Spleen (tissue), 7 donors: ENCODE results near the gene MYO5A.

ENCODE experiments used
- POLR2A ChIP-seq, 3 donors: fragments of 450-650 bp; IDR thresholded peaks; one replicate each; pipeline ENCODE4 v1.5.1; 2017; ENCODE audit warnings: antibody characterized with exemption in 3 of 3, mild to moderate bottlenecking in 1 of 3
- POLR2AphosphoS5 ChIP-seq, 3 donors: sonication (generic); formaldehyde crosslinking; IDR thresholded peaks; one replicate each; pipeline ENCODE4 v1.5.1; 2017; ENCODE audit warnings: antibody characterized with exemption in 3 of 3
- TF ChIP-seq, protein P1 (sequence below), 11 experiments: fragments of 200-600 bp in 7 of 11; fragments of 450-650 bp in 4 of 11; sonication (generic) in 4 of 11; IDR thresholded peaks in 8 of 11; conservative IDR thresholded peaks in 3 of 11; 1 replicate in 7 of 11; 2 replicates in 4 of 11; pipeline versions ENCODE4 v1.4.0 to v1.8.0; 2016 to 2021; ENCODE audit warnings: antibody characterized with exemption in 11 of 11, inconsistent platforms in 4 of 11, mild to moderate bottlenecking in 1 of 11
- donor health status: DM: no; HTN: no; CAD: no; lungs with moderate emphysema.
- donor health status: DM: no; HTN: no; CAD: no.
- donor health status: DM: no; HTN: no; CAD: no.

DNA sequence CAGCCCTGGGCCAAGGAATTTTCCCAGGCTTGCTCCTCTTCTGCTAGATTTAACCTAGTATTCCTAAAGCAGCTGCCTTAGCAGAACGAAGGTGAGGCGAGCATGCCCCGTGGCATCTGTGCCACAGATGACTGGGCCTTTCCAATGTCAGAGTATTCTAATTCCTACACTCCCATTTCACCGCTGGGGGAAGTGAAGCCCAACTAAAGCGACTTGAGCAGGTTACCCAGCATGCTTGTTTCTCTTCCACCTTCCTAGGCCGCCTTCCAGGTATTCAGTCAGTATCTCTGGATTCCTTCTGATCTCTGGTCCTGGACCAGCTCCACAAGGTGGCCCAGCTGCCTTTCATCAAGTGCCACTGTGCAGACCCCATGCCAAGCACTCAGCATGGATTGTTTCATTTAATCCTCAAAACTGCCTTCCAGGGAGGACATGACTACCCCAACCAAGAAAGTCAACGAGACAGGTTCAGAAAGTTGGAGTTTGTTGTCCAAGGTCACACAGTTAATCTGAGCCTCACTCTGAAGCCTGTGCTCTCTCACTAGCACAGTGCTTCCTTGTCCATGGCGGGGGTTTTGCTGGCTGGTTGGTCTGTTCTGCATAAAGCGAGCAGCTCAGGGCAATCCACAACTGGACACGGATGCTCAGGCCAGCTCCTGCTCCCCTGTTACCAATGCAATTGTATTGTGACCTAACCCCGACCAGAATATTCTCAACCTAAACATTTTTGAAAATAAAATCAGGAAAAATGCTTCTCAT lies 248.2 kb downstream of the MYO5A start:
- TF ChIP-seq, protein P1, sequence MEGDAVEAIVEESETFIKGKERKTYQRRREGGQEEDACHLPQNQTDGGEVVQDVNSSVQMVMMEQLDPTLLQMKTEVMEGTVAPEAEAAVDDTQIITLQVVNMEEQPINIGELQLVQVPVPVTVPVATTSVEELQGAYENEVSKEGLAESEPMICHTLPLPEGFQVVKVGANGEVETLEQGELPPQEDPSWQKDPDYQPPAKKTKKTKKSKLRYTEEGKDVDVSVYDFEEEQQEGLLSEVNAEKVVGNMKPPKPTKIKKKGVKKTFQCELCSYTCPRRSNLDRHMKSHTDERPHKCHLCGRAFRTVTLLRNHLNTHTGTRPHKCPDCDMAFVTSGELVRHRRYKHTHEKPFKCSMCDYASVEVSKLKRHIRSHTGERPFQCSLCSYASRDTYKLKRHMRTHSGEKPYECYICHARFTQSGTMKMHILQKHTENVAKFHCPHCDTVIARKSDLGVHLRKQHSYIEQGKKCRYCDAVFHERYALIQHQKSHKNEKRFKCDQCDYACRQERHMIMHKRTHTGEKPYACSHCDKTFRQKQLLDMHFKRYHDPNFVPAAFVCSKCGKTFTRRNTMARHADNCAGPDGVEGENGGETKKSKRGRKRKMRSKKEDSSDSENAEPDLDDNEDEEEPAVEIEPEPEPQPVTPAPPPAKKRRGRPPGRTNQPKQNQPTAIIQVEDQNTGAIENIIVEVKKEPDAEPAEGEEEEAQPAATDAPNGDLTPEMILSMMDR (IDR thresholded peaks at IDR 0.05 in 8 of 11, conservative IDR thresholded peaks at IDR 0.05 in 3 of 11), result no peak
- no peak for TF ChIP-seq POLR2AphosphoS5 (IDR thresholded peaks at IDR 0.05)
- no peak for TF ChIP-seq POLR2A (IDR thresholded peaks at IDR 0.05)
